ENCODE results near the gene HARS1. TPM values are rescaled to one million over a fixed set of nuclear protein-coding genes. Genes with fewer than 3 reads are reported as not detected.
"Not testable (repeated sequence)": the region's sequence is repeated elsewhere in the genome, so short reads cannot be mapped to it uniquely, and the experiment has no call there.

Gene HARS1
- total RNA-seq, 4 donors from 2014 or later: 73.3 to 87.0 (median 79.2) TPM

- no peak for TF ChIP-seq POLR2AphosphoS5 (IDR thresholded peaks at IDR 0.05)
- no peak for TF ChIP-seq EP300 (IDR thresholded peaks at IDR 0.05)
- TF ChIP-seq CTCF (IDR thresholded peaks at IDR 0.05): no peak
- TF ChIP-seq POLR2A (IDR thresholded peaks at IDR 0.05): no peak
- Histone ChIP-seq H3K4me3 (peak overlapping the region; percentile 19), H3K9me3 (no peaks in the 10 kb centered on the region), H3K4me1 (no peaks in the 10 kb centered on the region), H3K27ac (no peak overlapping the region), H3K36me3 (no peaks in the 10 kb centered on the region), H3K27me3 (peaks cover 13% of the 10 kb centered on the region)
- WGBS: 12% methylated on average over 21 of the region's 23 CpGs
- no peak for DNase-seq (ENCODE audit: low spot score in 2 of 2)
Measured at GRCh38 chr5:140725799-140726471, 34.8 kb upstream of the HARS1 start.

- not testable (repeated sequence) for H3K36me3 ChIP-seq; DNase-seq (ENCODE audit: low spot score in 2 of 2); H3K27ac ChIP-seq; H3K27me3 ChIP-seq; H3K4me3 ChIP-seq; H3K4me1 ChIP-seq; H3K9me3 ChIP-seq
- 86% methylated on average over 5 of the region's 5 CpGs for WGBS
Measured at GRCh38 chr5:140721395-140721794, 30.2 kb upstream of the HARS1 start.

GRCh38 chr5:140720738-140721137 is 29.6 kb upstream of the HARS1 start:
- H3K27ac ChIP-seq; H3K9me3 ChIP-seq; H3K27me3 ChIP-seq; H3K4me3 ChIP-seq; DNase-seq (ENCODE audit: low spot score in 2 of 2); H3K4me1 ChIP-seq; H3K36me3 ChIP-seq: not testable (repeated sequence)
- 55% methylated on average over 6 of the region's 6 CpGs for WGBS

- no peak overlapping the region for H3K4me3 ChIP-seq
- H3K27ac ChIP-seq: no peak overlapping the region
- H3K4me1 ChIP-seq: no peaks in the 10 kb centered on the region
- H3K9me3 ChIP-seq: no peaks in the 10 kb centered on the region
- H3K36me3 ChIP-seq: no peaks in the 10 kb centered on the region
- no peaks in the 10 kb centered on the region for H3K27me3 ChIP-seq
- DNase-seq (ENCODE audit: low spot score in 2 of 2): no peak
- 82% methylated on average over 7 of the region's 7 CpGs for WGBS
- TF ChIP-seq POLR2A (IDR thresholded peaks at IDR 0.05): no peak
Measured at GRCh38 chr5:140718266-140718592, 27.1 kb upstream of the HARS1 start.

- H3K36me3 ChIP-seq; H3K9me3 ChIP-seq; DNase-seq (ENCODE audit: low spot score in 2 of 2); H3K4me1 ChIP-seq; H3K27me3 ChIP-seq; H3K4me3 ChIP-seq; H3K27ac ChIP-seq: not testable (repeated sequence)
- WGBS: 92% methylated on average over 2 of the region's 2 CpGs
Measured at GRCh38 chr5:140716238-140716637, 25.1 kb upstream of the HARS1 start.

- H3K4me1 ChIP-seq: peaks cover 8% of the 10 kb centered on the region
- no peaks in the 10 kb centered on the region for H3K27me3 ChIP-seq
- no peaks in the 10 kb centered on the region for H3K36me3 ChIP-seq
- 87% methylated on average over 1 of the region's 1 CpG for WGBS
- no peaks in the 10 kb centered on the region for H3K9me3 ChIP-seq
- no peak overlapping the region for H3K27ac ChIP-seq
- TF ChIP-seq POLR2A (IDR thresholded peaks at IDR 0.05): no peak
- no peak for TF ChIP-seq EP300 (IDR thresholded peaks at IDR 0.05)
- no peak for TF ChIP-seq CTCF (IDR thresholded peaks at IDR 0.05)
- no peak for TF ChIP-seq POLR2AphosphoS5 (IDR thresholded peaks at IDR 0.05)
- no peak for DNase-seq (ENCODE audit: low spot score in 2 of 2)
- H3K4me3 ChIP-seq: no peak overlapping the region
Measured at GRCh38 chr5:140713562-140714094, 22.5 kb upstream of the HARS1 start.

- Histone ChIP-seq H3K27ac (no peak overlapping the region), H3K9me3 (no peaks in the 10 kb centered on the region)
- WGBS: 93% methylated on average over 1 of the region's 1 CpG
Measured at GRCh38 chr5:140711794-140712193, 20.6 kb upstream of the HARS1 start.

More at GRCh38 chr5:140711794-140712193, 20.6 kb upstream of the HARS1 start:
- peaks cover 6% of the 10 kb centered on the region for H3K36me3 ChIP-seq
- no peak for DNase-seq (ENCODE audit: low spot score in 2 of 2)
- H3K4me1 ChIP-seq: peaks cover 8% of the 10 kb centered on the region
- H3K4me3 ChIP-seq: peak overlapping the region; percentile 63
- TF ChIP-seq EP300 (IDR thresholded peaks at IDR 0.05): no peak
- no peak for TF ChIP-seq POLR2A (IDR thresholded peaks at IDR 0.05)
- no peak for TF ChIP-seq CTCF (IDR thresholded peaks at IDR 0.05)
- TF ChIP-seq POLR2AphosphoS5 (IDR thresholded peaks at IDR 0.05): no peak
- no peaks in the 10 kb centered on the region for H3K27me3 ChIP-seq
